A172 (cell line): ENCODE data around the gene CPEB3. TPM values are rescaled to one million over a fixed set of nuclear protein-coding genes. Genes with fewer than 3 reads are reported as not detected.

Experiments used
- DNase-seq: peaks from one replicate; pipeline ENCODE4 v3.0.0-alpha.2; 2015; ENCODE audit warnings: low spot score
- total RNA-seq: library from RNA; depleted of rRNA; stranded (reverse); fragments of >200 nt; shearing (Covaris generic); gene quantifications from 2 replicates; pipeline ENCODE4 v1.2.3, GENCODE V29; 2014

The CPEB3 gene
- total RNA-seq, 1 experiment from 2014 or later = 0.28 TPM

DNA sequence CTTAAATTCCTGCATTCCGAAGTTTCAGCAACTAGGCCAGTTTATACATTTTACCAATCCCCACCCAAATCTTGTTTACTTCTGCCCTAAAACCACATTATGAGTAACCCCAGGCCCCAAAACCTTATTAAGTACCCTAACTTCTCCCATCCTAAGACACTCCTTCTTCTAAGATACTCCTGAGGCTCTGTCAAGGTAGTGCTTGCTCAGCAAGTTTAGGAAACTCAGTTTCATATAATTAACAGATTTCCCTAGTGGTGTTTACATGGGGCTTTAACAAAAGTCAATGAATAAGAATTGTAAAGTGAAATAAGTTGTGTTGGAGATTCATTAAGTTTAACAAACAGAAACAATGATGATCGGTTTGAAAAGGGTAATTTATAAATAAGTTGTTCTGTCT is 77.8 kb downstream of the CPEB3 start:
- no peak for DNase-seq

DNA sequence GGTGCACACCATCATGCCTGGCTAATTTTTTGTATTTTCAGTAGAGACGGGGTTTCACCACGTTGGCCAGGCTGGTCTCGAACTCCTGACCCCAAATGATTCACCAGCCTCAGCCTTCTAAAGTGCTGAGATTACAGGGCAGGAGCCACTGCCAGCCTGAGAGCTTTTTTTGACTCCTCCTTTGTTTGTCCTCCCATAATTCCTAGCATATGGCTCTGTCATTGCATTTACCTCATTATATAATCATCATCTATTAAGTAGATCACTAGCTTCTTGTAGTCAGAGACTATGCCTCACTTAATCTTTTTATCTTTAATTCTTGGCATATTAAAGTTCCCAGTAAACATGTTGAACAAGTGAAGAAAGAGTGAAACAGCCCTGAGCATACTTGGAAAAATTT is 82.1 kb downstream of the CPEB3 start:
- DNase-seq = peak; percentile 24

DNA sequence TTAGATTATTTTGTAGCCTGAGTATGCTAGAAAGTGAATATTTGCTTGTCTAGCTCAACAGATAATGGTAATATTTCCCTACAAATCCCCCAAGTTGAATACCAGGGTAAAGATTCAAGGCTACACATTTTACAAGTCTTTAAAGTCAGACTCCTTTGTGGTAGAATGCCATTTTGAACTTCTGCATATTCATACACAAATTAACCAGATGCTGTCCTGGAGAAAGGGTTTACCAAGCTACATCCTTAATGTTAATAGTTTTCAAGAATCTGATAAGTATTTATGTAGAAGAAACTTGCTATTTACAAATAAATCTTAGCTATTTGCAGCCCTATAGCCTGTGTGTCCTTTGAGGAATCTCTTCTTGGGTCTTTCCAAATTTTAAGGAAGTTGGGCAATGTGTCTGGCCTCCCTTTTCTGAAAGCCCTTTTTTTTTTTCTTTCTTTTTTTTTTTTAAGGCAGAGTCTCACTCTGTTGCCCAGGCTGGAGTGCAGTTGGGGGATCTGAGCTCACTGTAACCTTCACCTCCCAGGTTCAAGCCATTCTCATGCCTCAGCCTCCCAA is 82.6 kb downstream of the CPEB3 start:
- DNase-seq = no peak

DNA sequence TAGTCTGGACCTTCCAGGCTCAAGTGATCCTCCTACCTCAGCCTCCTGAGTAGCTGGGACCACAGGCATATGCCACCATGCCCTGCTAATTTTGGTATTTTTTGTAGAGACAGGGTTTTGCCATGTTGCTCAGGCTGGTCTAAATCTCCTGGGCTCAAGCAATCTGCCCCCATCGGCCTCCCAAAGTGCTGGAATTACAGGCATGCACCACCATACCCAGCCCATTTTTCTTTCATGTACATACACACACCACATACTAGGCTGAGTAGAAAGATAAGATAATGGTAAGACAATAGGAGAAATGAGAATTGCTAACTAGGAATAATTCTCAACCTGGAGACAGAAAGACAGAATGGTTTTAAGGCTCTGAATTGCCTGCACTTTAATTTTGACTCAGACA is 83.8 kb downstream of the CPEB3 start:
- DNase-seq = no peak

DNA sequence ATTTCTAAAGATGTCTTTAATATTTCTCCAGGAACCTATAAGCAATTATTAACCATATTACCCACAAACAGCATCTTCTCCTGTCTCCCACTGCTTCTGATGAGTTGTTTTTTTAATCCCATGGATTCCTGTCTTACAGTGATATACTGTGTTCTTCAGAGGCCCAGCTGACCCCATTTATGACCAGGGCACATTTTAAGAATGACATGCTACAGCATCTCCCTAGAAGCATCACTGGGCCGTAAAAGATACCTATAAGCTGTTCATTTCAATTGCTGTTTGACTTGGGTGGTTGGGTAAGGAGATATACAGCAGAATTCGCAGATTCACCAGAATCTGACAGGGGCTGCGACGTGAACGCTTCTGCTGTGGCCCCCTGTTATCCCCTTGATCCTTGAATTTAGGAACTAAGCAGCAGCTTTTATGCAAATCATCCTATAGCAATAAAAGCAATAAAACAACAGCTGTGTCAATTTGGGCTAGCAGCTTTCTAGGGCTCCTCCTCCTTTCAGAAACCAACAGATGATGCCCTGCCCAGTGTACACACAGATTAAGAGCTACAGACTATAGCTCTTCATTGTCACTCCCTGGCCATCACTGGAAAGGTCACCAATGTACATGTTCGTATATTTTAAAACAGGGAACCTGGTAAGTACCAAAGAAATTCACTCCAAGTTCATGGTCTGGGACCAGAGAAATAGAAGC is 86.8 kb downstream of the CPEB3 start:
- no peak for DNase-seq

DNA sequence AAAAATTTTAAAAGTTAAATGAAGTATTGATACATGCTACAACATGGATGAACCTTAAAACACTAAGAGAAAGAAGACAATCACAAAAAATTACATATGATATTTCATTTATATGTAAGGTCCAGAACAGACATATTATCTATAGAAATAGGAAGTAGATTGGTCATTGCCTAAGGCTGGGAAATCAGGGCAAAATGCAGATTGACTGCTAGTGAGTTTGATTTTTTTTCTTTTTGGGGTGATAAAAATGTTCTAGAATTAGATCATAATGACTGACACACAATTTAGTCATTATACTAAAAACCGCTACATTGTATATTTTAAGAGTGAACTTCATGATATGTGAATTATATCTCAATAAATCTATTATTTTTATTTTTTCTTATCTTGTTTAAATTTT is 88.3 kb downstream of the CPEB3 start:
- DNase-seq = no peak

DNA sequence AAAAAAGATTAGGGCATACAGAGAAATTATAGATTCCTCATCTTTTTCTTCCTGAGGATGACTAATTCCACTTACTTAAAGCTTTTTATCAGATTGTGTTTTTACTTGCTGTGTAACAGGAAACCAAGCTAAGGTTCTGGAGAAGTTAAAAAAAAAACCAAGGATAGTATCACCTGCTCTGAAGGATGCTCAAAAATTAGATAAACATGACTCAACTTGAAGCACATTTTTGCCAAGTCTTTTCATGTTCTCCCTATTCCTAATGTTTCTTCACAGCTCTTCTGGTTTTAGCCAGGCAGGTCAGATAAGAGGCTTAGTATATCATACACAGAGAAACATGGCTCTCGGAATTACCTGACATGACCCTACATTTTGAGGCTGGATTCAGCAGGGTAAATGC is 90.3 kb downstream of the CPEB3 start:
- peak; percentile 52 for DNase-seq

DNA sequence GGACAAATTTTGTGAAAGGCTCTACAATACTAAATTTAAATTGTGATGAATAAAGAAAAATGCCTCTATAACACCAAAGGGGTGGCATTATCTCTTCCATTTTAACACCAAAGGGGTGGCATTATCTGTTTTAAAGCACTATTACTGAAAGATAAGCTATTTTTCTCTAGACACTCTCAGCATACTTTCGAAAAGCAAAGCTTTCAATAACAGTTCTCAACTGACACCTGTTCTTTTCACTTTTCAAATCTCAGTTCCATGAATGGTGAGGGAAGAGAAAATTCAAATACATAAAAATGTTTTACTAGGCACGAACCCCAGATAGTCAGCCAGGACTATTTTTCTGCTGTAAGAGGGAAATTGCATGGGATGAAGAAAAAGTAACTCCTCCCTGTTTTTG is 103.8 kb downstream of the CPEB3 start:
- no peak for DNase-seq

DNA sequence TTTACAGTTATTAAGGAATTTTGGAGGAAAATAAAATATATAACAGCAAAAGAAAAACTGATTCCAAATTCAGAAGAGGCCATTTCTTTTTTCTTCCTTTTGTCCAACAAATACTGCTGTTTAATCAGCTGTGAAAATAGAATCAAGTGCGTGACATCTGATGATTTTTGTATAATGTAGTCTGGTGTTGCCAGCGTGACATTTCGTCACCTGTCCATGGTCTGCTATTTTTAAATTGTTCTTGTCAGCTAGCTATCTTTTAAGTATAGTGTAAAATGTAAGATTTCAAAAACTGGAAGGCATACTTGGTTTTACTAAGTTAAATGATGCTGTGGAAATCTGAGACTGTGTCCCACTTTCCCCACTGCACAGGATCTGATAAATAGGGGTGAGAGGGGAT is 105.9 kb downstream of the CPEB3 start:
- no peak for DNase-seq

DNA sequence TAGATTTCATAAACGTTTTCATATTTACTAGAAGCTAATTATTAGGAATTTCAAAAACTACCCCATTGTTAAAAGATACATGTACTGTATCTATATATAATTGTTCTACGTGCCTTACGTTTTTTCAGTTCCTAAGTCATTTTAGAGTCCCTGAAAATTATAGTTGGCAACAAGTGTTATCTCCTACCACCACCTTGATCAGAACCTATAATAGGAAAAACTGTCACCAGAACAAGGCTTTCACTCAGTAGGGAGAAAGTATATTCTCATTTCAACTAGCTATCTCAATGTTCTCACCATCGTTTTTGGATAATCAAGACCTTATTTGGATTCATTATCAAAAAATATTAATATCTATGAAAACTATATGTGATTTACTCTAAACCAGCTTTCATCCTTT is 107.7 kb downstream of the CPEB3 start:
- no peak for DNase-seq

DNA sequence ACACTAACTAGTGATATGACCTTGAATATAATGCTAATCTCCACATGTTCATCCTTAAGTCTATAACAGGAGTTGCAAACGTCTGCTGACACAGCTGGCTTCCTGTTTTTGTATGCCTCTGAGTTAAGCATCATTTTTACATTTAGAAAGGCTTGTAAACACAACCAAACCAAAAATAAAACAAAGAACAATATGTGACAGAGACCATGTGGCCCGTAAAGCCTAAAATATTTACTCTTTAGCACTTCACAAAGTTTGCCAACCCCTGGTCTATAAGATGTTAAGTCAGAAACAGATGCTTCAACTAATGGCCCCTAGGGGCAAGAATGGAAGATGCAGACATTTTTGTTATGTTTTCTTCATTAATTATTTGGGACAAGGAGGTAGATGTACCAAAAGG is 109.3 kb downstream of the CPEB3 start:
- peak; percentile 2 for DNase-seq

DNA sequence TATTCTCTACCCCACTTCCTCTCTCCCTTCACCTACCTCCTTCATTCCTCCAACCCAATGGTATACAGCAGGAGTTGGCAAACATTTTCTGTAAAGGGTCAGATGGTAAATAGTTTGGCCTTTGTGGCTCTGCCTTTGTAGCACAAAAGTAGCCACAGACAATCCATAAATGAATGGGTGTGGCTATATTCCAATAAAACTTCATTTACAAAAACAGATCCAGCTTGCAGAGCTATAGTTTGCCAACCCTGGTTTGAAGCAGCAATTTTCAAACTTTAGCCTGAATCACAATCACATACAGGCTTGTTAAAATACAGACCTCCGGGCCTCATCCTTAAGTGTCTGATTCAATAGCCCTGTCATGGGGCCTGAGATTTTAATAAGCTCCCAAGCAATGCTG is 110.5 kb downstream of the CPEB3 start:
- no peak for DNase-seq

DNA sequence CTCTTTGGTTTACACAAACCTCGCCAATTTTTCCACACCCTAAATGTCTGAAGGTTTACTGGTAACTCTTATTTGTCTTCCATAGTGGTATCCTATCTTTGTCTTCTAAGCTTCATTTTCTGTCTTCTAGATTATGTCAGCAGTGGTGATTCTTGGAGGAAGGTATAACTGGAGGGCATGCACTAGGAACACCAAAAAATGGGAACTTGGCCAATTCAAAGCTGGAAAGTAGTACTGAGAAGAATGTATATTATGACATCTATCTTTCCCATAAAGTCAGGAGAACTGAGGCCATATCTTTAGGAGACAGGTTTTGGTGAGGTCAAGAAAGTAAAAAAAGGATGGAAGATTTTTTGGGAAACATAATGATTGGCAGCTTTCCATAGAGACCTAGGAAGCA is 113.3 kb downstream of the CPEB3 start:
- no peak for DNase-seq

DNA sequence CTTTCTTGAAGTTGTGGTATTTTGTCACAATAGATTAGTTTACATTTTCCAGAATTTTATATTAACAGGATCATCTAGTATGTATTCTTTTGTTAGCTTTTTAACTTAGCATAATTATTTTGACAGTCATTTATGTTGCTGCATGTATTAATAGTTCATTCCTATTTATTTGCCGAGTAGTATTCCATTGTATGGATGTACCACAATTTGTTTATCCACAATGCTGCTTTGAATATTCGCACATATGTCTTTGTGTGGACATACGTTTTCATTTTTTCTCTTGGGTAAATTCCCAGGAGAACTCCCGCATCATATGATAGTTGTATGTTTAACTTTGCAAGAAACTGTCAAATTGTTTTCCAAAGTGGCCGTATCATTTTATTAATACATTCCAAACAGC is 115.7 kb downstream of the CPEB3 start:
- no peak for DNase-seq

DNA sequence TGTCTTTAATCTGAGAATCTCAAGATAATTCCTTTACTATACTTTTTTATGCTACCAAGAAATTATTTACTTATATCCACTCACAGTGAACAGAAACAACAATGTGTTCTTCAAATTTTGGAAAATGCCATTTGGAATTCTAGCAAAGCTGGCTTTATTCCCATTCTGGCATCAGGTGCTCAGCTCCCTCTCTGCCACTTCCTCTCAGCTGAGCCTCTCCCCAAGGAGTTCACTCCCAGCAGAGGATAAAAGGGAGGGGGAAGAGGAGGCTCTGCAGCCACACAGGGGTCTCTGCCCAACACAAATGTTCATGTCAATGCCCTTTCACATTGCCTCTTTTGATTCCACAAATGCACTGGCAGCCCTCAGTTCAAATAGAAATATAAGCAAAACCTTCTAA is 116.9 kb downstream of the CPEB3 start:
- DNase-seq = no peak

DNA sequence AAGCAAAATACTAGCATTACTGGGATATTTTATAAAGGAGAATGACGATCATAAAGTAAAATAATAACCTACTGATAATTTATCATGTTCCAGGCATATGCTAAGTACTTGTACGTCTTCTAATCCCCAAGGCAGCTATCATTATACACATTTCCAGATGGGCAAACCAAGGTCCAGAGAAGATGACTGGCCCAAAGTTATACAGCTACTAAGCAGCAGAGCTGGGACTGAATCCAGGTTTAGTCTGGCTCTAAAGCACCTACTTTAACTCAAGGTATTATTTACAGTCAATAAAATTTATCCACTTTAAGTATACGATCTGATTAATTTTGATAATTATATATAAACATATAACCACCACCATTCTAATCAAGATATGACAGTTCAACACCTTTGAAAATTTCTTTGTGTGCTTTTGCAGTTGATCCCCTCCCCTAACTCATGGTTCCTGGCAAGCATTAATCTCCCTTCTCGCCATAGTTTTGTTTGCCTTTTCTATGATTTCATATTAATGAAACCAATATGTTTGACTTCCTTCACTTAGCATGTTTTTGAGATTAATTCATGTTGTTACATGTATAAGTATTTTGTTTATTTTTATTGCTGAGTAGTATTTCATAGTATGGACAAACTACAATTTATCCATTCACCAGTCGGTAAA is 126.7 kb downstream of the CPEB3 start:
- DNase-seq = no peak

DNA sequence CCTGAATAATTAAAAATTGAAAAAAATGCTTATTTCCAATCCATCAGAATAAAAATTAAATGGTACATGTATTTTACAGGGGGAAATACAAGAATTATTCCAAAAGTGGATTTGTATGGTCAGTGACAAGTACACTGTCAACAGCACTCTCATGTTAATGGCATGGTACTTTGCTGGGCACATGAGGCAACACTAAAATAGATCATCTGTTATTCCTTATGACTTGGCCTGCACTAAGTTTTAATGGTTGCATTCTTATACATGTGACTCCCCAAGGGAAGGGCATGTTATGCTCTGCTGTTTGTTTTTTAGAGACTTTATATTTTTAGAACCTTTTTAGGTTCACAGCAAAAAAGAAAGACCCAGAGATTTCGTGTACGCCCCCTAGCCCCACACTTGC is 128.3 kb downstream of the CPEB3 start:
- no peak for DNase-seq

DNA sequence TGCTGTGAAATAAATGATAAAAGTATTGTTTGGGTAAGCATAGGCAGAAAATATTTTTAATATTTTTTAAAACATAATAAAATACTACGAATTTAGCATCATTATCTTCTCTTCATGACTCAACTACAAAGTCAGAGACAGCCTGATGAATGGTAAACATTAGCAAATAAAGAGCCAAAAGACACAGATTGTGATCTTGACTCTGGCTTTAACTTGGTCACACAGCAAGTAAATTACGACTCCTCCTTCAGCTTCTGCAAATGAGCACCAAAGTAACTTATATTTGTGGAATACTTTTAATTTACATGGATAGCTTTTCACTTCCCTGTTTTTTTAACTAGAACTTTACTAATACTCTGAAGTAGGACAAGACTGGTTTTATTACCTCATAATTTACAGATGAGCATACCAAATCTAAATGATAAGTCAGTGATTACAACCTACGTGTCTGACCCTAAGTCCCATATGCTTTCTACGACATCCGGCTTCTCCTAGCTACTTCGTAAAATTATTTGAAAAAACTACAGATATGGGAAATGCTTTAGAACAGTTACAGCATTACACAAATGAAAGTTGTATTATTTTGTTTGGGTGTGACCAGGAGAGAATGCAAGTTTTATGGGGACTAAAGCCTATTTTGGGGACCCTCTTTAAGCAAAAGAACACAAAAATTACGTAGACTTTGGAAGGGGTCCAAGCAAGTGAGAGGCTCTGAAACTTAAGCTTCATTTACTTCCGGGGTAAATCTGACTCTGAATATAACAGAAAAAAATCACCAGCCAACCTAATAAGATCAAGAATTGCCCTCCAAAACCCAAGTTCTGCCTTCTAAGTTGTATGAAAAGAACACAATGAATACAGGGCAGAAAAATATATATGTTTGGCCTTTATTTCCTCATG is 133.8 kb downstream of the CPEB3 start:
- no peak for DNase-seq

DNA sequence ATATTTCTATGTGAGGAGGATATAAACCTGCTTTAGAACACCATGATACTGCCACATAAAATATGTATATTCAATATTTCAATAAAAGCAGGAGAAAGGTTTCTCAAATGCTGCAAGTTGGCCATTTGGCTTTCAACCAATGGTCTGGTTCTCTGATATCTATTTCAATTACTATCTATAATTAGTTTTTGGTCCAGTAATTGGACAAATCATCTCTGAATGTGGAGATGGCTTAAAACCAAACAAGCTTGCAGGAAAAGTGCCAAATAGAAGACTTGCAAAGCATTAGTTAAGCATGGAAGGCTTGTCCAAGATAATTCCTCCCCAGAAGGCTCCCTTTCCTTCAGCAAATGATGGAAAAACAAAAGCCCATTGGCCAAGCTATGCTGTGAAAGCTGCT is 140.1 kb downstream of the CPEB3 start:
- no peak for DNase-seq

DNA sequence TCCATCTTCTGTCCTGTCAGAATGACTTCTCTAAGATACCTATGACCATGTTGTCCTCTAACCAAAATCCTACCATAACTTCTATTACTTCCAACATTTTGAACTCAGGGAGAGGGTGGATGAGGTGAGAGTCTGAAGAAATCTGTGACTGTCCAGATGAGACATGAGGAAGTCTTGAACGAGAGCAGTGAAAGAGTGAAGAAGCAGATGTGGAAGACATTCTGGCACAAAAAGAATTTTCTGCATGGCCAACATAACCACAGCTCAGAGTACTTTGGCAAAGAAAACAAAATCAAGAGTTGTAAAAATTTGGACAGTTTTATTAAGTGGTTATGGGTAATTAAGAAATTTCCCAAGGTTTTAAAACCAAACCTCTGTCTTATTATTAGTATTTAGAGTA is 141.6 kb downstream of the CPEB3 start:
- no peak for DNase-seq

DNA sequence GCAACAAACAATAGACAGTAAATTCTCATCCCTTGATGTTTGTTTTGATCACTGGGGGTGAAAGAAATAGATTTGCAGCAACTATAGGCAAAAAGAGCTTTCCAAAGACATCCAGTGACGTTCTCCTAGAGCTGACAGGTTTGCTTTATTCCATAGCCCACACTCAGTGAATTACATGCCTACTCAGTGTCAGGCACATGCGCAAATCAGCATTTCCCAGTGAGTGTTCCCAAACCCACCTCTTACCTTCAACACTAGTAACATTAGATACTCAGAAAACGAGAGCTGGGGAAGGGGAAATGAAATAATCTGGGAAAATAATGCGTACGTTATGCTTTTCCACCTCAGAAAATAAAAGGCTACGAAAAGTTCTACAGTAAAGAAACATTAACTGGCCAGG is 144.1 kb downstream of the CPEB3 start:
- no peak for DNase-seq

DNA sequence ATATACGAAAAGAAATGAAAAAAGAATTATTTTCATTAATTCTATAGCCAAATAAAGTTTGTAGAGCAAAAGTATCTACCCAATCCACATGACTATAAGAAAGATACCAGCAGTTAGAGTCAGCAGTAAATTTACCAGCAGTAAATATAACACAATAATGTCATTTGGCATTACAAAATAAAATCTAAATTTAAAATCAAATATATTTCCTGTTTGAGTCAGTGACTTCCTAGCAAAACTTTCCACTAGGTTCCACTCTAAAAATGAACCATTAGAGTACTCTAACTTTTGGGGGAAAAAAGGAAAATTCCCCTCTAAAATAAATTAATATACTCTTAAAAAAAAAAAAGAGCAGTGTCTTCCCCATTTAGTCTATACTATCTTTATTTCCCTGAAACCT is 144.8 kb downstream of the CPEB3 start:
- DNase-seq = no peak

DNA sequence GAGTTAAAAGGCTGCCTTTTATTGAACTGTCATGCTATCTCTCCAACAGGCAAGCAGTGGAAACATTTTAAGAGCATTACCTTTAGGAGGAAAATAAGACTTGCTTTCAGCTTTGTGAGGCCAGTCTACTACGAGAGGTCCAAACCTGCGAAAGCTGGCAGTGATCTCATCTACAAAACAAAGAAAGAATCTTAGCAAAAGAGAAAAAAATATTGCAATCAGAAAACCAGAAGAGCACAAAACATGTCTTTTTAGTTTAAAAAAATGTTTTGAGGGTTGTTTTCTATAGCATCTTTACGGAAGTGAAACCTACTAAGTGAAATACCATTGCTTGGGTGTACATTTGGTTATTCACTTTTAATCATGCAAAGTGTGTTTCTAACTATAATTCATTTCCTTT is 147.9 kb downstream of the CPEB3 start:
- no peak for DNase-seq
